ENCODE results near the gene PPP2R3C.
"Not testable (repeated sequence)": the region's sequence is repeated elsewhere in the genome, so short reads cannot be mapped to it uniquely, and the experiment has no call there.

Gene PPP2R3C

GRCh38 chr14:35123388-35123703 is 1.6 kb upstream of the PPP2R3C start:
- DNase-seq, result no peak

- DNase-seq, result no peak
Observed at GRCh38 chr14:35122696-35123387, 1.1 kb upstream of the PPP2R3C start.

GRCh38 chr14:35121026-35121886 is 534 bp downstream of the PPP2R3C start:
- no peak for DNase-seq

DNA sequence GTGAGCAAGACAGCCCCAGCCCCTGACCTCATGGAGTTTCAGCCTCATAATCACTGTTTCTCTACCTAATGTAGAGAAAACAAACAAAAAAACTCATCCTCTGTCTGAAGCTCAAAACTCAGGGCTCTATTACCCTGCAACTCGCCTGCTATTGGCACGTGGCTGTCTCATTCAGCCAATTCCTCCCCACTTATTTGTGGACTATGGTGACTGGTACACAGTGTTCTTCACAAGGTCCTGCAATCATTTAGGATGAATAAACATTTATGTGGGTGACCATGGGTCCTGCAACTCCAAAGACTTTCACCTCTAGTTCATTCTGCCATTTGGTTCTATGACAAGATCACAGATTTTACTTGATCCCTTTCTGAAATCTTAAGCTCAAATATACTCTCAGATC is 4.7 kb downstream of the PPP2R3C start:
- DNase-seq, result no peak

DNA sequence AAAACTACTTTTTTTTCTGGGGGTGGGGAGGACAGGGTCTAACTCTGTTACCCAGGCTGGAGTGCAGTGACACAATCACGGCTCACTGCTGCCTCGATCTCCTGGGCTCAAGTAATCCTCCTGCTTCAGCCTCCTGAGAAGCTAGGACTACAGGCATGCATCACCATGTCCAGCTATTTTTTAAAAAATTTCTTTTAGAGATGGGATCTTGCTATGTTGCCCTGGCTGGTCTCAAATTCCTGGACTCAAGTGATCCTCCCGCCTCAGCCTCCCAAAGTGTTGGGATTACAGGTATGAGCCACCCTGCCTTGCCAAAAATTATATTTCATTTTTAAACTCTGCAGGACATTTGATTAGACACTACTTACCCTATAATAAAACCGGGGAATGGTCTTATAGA is 5.5 kb downstream of the PPP2R3C start:
- no peak for DNase-seq

DNA sequence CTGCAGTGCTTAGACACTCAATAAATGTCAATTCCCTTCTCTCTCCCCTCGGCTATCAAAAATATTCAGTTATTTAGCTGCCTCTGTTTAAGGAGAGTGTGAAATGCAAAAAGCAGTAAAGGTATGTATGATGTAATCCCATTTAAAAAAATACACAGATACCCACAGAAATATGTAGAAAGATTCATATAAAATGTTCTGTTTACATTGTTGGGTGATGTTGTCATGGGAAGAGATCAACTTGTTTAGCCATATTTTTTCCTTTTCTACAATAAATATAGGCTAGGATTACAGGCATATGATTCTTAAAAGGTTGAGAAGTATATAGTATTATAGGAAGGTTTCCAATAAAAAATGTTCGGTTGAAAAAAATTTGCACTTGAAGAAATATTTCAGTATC is 7.8 kb downstream of the PPP2R3C start:
- DNase-seq, result no peak

DNA sequence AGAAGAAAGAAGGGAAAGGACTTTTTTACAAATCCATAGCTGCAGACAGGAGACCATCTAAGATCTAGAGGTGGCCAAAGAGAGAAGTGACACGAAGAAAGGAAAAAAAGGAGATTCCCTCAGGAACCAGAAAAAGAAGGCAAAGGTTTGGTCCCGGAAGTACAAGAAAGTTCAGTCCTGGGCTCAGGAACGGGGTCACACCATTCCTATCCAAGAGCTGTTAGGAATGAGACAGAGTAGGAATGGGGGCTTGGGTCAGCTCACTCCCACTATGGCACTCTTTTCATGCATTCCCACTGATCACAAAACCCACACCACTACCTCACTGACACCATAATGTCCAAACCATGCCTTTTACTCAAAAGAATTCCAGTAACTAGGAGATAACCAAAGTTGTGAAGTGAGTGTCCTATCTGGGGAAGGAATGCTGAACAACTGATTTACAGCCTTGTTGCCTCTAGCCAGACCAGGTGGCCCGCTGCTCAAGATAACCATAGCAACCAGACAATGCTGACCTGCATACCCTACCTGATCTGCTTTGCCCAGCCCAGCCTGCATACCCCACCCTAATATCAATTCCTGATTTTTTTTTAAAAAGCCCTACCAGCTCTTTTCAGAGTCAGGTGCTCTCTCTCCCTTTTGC is 8.4 kb downstream of the PPP2R3C start:
- no peak for DNase-seq

DNA sequence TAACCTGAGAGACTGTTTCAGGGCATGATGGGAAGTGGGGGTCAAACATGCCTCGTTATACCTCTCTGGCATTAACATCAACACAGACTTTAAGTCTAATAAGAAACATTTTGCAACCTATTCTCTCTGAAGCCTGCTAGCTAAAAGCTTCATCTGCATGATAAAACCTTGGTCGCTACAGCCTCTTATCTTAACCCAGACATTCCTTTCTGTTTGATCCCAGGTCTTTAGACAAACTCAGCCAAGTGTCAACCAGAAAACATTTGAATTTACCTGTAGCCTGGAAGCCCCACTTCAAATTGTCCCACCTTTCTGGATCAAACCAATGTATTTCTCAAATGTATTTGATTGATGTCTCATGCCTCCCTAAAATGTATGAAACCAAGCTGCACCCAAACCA is 9.1 kb downstream of the PPP2R3C start:
- DNase-seq, result no peak

DNA sequence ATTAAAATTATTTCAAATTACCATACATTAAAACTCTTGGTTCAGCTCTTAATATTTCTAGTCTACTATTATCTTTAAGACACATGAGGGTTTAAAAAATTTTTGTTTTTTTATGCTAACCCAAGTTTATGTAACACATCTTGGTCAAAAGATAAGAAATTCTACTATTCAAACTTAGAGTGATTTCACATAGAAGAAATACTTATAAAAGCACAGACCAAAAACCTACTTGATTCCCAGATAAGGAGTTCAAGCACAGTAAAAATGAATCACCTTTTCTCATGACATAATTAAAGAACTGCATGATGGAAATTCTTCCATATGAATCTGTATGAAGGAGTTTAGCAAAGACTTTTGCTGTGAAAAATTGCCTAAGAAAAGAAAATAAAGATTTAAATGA is 13.9 kb downstream of the PPP2R3C start:
- DNase-seq, result no peak

DNA sequence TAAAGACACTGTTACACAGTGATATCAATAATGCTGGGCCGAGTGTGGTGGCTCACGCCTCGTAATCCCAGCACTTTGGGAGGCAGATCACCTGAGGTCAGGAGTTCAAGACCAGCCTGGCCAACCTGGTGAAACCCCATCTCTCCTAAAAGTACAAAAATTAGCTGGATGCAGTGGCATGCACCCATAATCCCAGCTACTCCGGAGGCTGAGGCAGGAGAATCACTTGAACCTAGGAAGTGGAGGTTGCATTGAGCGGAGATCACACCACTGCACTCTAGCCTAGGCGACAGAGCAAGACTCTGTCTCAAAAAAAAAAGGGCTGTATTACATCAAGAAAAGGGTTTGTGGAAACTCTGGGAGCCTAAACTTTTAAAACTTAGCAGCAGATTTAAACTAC is 27.1 kb downstream of the PPP2R3C start:
- not testable (repeated sequence) for DNase-seq

GRCh38 chr14:35088514-35088913 is 33.3 kb downstream of the PPP2R3C start:
- no peak for DNase-seq

DNA sequence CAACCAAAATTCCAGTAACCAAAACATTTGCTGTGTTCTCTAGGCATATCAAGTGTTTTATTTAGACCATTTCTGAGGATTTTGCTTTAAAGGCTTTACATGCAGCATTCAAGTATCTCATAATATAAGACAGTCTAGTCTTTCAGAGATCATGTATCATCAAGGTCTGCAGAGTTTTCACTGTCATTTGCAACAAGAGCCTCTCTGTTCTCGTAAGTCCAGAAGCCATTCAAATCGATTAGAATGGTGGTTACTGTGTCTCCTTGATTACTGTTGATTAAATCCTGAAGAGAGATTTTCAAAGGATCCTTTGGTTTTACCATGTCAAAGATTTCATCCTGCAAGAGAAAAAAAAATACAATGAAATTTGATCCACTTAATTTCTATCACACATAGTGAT is 36.3 kb downstream of the PPP2R3C start:
- DNase-seq, result no peak

DNA sequence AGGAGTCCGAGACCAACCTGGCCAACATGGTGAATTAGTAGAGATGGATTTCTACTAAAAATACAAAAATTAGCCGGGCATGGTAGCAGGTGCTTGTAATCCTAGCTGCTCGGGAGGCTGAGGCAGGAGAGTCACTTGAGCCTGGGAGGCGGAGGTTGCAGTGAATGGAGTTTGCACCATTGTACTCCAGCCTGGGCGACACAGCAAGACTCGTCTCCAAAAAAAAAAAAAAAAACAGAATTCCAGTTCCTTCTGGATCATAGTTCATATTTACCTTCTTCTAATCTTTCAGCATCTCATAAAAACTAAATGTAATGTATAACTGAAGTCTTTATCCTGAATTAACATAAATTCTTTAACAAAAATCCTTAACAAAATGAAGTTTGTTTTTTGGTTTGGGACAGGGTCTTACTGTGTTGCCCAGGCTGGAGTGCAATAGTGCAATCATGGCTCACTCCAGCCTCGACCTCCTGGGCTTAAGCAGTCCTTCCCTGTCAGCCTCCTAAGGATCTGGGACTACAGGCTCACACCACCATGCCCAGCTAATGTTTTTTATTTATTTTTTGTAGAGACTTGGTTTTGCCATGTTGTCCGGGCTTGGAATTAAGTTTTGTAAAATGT is 38.1 kb downstream of the PPP2R3C start:
- DNase-seq, result no peak

DNA sequence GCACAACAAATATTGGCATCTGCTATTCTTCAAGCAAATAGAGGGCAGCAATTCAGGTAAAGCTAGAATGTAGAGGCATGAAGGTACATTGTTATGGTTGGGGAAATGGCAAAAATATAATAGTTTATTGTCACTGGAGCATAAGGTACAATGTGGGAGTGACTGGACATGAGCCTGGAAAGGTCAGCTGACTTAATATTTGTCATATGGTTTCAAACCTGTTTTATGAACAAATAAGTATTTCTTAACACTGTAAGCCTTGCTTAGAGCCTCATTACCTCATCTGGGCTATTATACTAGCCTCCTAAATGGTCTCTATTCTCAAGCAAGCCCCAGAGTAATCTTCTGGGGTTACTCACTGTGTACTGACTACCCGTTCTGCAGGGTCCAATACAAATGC is 42.0 kb downstream of the PPP2R3C start:
- no peak for DNase-seq

GRCh38 chr14:35078082-35078481 is 43.7 kb downstream of the PPP2R3C start:
- DNase-seq, result no peak

- DNase-seq, result no peak
Observed at GRCh38 chr14:35073486-35073885, 48.3 kb downstream of the PPP2R3C start.

GRCh38 chr14:35072226-35072625 is 49.6 kb downstream of the PPP2R3C start:
- no peak for DNase-seq

DNA sequence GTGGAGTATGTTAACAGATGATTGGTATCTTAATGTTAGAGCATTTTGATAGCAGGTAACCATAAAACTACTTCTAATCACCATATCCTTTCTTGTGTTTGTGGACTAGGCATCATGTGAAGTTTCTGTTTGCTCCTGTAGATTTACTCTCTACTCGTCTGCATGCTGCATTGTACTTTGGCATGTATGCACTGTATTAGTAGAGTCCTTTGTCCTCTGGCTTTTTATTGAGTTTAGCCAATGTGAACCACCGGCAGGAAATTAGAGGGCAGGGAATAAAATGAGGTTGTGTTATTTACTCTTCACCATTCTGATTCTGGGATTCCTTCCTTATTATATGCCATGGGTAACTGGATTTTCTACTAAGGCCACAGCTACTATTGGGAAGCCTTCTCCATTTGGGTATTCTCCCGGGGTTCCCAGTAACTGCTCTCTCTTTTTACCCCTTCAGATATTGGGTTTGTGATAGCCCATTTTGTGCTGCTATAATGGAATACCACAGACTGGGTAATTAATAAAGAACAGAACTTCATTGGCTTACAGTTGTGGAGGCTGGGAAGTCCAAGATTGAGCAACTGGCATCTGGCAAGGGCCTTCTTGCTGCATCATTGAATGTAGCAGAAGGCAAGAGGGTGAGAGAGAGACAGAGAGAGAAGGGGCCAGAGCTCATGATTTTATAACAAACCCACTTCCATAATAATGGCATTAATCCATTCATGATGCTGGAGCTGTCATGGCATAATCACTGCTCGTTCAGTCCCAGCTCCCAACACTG is 53.4 kb downstream of the PPP2R3C start:
- DNase-seq, result no peak

GRCh38 chr14:35065731-35066130 is 56.1 kb downstream of the PPP2R3C start:
- not testable (repeated sequence) for DNase-seq

- not testable (repeated sequence) for DNase-seq
Observed at GRCh38 chr14:35061113-35061791, 60.5 kb downstream of the PPP2R3C start.

DNA sequence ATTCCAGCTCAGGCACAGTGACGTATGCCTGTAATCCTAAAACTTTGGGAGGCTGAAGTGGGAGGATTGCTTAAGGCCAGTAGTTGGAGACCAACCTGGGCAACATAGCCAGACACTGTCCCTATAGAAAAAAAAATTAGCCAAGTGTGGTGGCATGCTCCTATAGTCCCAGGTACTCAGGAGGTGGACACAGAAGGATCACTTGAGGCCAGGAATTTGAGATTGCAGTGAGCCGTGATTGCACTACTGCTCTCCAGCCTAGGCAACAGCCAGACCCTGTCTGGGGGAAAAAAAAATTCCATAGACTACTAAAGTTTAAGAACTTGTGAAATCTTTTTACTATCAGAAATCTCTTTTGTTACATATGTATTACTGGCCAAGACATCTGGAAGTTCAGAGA is 69.2 kb downstream of the PPP2R3C start:
- no peak for DNase-seq

- no peak for DNase-seq
Observed at GRCh38 chr14:35051796-35052195, 70.0 kb downstream of the PPP2R3C start.

Data from activated effector memory CD4-positive, alpha-beta T cell treated with Interleukin-2 at 50 U/mL for 16 hours (primary cell).